Lung (tissue), 12 donors: ENCODE measurements around the gene CSNK1G1. TPM values are rescaled to one million over a fixed set of nuclear protein-coding genes. Genes with fewer than 3 reads are reported as not detected.

Experiments used
- ATAC-seq: fragments of 200-7000 bp; cut with Tn5 transposase; one replicate; pipeline ENCODE4 v1.9.1; 2020; ENCODE audit warnings: moderate number of reproducible peaks; ENCODE audit not compliant: insufficient read depth, low FRiP score
- DNase-seq, 3 donors: peaks; one replicate each; pipeline ENCODE4 v3.0.0-alpha.2; 2013 to 2017
- H3K27ac ChIP-seq, 2 donors: one replicate each; pipeline ENCODE4 v1.5.1; 2013; ENCODE audit warnings: mild to moderate bottlenecking in 2 of 2, moderate library complexity in 2 of 2, control low read depth in 1 of 2, inconsistent platforms in 1 of 2, low read depth in 1 of 2, low read length in 1 of 2
- H3K27me3 ChIP-seq, 3 donors: one replicate each; pipeline ENCODE4 v1.5.1; 2013; ENCODE audit warnings: low read length in 2 of 3; ENCODE audit not compliant: control insufficient read depth in 3 of 3, insufficient read depth in 3 of 3
- H3K36me3 ChIP-seq, 4 donors: one replicate each; pipeline ENCODE4 v1.5.1; 2013; ENCODE audit warnings: low read length in 4 of 4, mild to moderate bottlenecking in 1 of 4, moderate library complexity in 1 of 4; ENCODE audit not compliant: control insufficient read depth in 4 of 4, insufficient read depth in 4 of 4
- H3K4me1 ChIP-seq, 5 donors: one replicate each; pipeline ENCODE4 v1.5.1; 2013; ENCODE audit warnings: low read length in 5 of 5, mild to moderate bottlenecking in 2 of 5, moderate library complexity in 1 of 5; ENCODE audit not compliant: control insufficient read depth in 5 of 5, insufficient read depth in 5 of 5
- H3K4me3 ChIP-seq: one replicate; pipeline ENCODE4 v1.5.1; 2013; ENCODE audit warnings: mild to moderate bottlenecking, control low read depth, moderate library complexity
- H3K9ac ChIP-seq, 2 donors: one replicate each; pipeline ENCODE4 v1.5.1; 2013; ENCODE audit warnings: low read length in 2 of 2, control low read depth in 1 of 2; ENCODE audit not compliant: insufficient read depth in 1 of 2
- H3K9me3 ChIP-seq, 4 donors: one replicate each; pipeline ENCODE4 v1.5.1; 2013; ENCODE audit warnings: low read length in 3 of 4, mild to moderate bottlenecking in 1 of 4, moderate library complexity in 1 of 4; ENCODE audit not compliant: control insufficient read depth in 4 of 4, insufficient read depth in 3 of 4
- CTCF ChIP-seq: IDR thresholded peaks from 2 replicates; pipeline ENCODE4 v1.5.1; 2012; ENCODE audit warnings: mild to moderate bottlenecking; ENCODE audit errors: control extremely low read depth, extremely low read depth
- WGBS, 2 donors: extraction: QIAGEN DNeasy Blood & Tissue Kit; methylation state at CpG; one replicate each; pipeline ENCODE4 v1.1.7; 2013; 5-methylcytosine and 5-hydroxymethylcytosine counted together
- polyA plus RNA-seq, 2 donors: library from polyadenylated mRNA; stranded (reverse); fragments of 200-250 nt; gene quantifications; one replicate each; pipeline ENCODE4 v1.2.1, GENCODE V29; 2013
- total RNA-seq, 2 donors: library from RNA; depleted of rRNA in 1 of 2; stranded (reverse); fragments of >200 nt in 1 of 2; gene quantifications; one replicate each; pipeline ENCODE4 v1.2.1, GENCODE V29; 2014 to 2021
- donor health status: control.
- donor health status: control.
- donor health status: Bipolar disorder and iron deficiency.
- donor health status: healthy.
- donor health status: DM: yes; HTN: yes; CAD: no.

Gene CSNK1G1
- total and polyA plus RNA-seq, 4 donors, result 3.0 to 50.4 (median 12.9) TPM

GRCh38 chr15:64144565-64145281, 211.2 kb downstream of the CSNK1G1 start:
- Histone ChIP-seq H3K4me1 (peaks cover 0 to 18% (median 3%) of the 10 kb centered on the region in 5 donors), H3K4me3 (no peak overlapping the region), H3K27me3 (no peaks in the 10 kb centered on the region), H3K27ac (no peak overlapping the region), H3K36me3 (peaks cover 0 to 32% (median 9%) of the 10 kb centered on the region in 4 donors), H3K9ac (no peak overlapping the region), H3K9me3 (no peaks in the 10 kb centered on the region)
- DNase-seq (no peak), ATAC-seq (no peak)
- TF ChIP-seq CTCF, result no peak
- 88 to 91% methylated on average over 14 of the region's 14 CpGs for WGBS, 2 donors

- ATAC-seq (no peak), DNase-seq (no peak)
- H3K4me1 ChIP-seq, result peaks cover 0 to 18% (median 3%) of the 10 kb centered on the region in 5 donors
- no peak overlapping the region for H3K4me3 ChIP-seq
- H3K27ac ChIP-seq, result no peak overlapping the region
- WGBS, 2 donors, result 86 to 91% methylated on average over 8 of the region's 8 CpGs
- no peaks in the 10 kb centered on the region for H3K27me3 ChIP-seq
- H3K9me3 ChIP-seq, result no peaks in the 10 kb centered on the region
- H3K36me3 ChIP-seq, result peaks cover 0 to 32% (median 9%) of the 10 kb centered on the region in 4 donors
- H3K9ac ChIP-seq, result no peak overlapping the region
- no peak for TF ChIP-seq CTCF
Observed at GRCh38 chr15:64144192-64144564, 211.8 kb downstream of the CSNK1G1 start.

GRCh38 chr15:64143276-64143675, 212.7 kb downstream of the CSNK1G1 start:
- WGBS, 2 donors, result 89 to 92% methylated on average over 6 of the region's 6 CpGs
- Histone ChIP-seq H3K9me3 (no peaks in the 10 kb centered on the region), H3K4me1 (peaks cover 0 to 18% (median 3%) of the 10 kb centered on the region in 5 donors), H3K36me3 (peaks cover 0 to 37% (median 11%) of the 10 kb centered on the region in 4 donors), H3K27me3 (no peaks in the 10 kb centered on the region), H3K9ac (no peak overlapping the region), H3K4me3 (no peak overlapping the region), H3K27ac (no peak overlapping the region)
- TF ChIP-seq CTCF, result no peak
- DNase-seq (no peak), ATAC-seq (no peak)
